GM18868 (cell line): ENCODE measurements around the gene CCDC122.

Experiments
- ATAC-seq: cut with Tn5 transposase; IDR thresholded peaks from one replicate; pipeline ENCODE4 v1.9.1; 2021; ENCODE audit warnings: mild to moderate bottlenecking, moderate library complexity; ENCODE audit not compliant: unreplicated experiment

The CCDC122 gene

GRCh38 chr13:43878892-43879754, at the start of gene CCDC122:
TSS of gene CCDC122 (minus strand) at chr13:43879740. CDS start at chr13:43869376, 10,364 bp downstream.
- peak; percentile 83 for ATAC-seq

DNA sequence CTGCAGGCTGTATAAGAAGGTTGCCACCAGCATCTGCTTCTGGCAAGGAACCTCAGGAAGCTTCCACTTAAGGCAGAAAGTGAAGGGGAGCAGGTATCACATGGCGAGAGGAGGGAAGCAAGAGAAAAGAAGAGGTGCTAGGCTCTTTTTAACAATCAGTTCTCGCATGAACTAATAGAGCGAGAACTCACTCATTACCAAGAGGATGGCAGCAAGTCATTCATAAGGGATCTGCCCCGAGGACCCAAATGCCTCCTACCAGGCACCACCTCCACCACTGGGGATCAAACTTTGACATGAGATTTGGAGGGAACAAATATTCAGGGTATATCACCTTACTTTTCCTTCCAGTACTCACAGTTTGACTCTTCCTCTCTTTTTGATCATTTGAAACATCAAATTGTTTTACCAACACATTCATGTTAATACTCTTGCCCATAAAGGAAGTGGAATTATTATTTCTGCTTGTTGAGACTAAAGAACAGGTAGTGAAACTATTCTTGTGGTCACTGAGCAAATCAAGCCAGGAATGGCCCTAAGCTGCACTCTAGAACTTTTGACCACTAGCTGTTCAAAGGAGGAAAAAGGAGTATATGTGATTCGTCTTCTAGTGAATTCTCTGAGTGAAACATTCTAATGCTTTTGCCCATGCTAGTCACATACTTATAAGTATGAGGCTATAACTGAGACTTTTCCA, 45.2 kb upstream of the CCDC122 start:
- ATAC-seq: peak; percentile 97

DNA sequence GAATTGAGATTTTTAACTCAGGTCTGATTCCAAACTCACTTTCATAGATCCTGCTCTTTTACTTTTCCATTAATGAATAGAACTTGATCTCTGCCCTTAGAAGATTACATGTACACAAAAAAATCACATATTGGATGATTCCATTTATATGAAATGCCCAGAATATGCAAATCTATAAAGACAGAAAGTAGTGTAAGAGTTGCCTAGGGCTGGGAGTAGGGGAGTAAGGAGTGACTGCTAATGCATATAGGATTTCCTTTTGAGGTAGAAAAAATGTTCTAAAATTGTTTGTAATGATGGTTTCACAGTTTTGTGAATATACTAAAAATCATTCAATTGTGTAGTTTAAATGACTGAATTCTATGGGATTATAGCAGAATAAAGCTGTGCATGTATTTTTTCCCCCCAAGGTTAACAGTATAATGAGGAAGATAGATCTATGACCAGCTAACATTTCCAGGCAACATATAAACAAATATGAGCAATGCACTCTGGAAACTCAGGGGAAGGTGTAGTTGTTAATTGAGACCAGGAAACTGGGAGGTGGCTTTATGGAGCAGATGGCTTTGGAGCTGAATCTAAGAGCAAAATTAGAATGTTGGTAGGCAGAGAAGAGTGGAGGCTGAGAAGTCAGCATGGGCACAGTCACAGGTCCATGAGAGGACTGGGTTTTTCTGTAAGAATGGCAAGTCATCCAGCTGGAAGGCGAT, 41.6 kb upstream of the CCDC122 start:
- ATAC-seq: no peak

DNA sequence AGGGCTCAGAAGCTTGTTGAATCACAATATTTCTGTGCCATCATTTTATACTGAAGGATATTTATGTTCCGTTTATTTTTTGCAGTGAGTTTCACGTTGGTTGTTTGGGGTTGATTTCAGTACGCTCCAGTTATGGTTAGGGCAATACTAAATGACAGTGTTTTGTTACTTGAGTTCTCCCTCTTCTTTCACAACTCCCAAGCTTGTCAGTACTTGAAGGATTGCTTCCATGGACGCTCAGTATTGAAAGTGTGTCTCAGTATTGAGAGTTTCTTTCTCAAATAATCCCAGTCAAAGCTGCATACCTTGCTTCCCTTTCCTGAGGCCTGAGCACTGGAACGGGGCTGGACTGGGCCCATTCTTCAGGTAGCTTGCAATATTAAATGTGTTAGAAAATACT, 39.1 kb upstream of the CCDC122 start:
- ATAC-seq: no peak

- ATAC-seq: no peak
Observed at GRCh38 chr13:43916828-43917227, 37.3 kb upstream of the CCDC122 start.

DNA sequence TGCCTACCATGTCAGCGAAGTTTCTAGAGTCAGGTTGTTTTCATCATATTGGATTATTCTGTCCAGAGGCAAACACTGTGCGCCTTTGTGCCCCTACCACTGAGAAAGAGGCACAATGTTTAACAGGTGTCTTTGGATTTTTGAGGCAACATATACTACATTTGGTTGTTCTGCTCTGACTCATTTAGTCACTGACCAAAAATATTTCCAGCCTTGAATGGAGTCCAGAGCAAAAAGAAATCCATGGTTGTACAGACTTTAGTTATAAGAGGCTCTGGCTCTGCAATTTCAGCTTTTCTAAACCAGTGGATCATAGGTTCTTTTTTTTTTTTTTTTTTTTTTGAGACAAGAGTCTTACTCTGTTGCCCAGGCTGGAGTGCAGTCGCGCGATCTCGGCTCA, 35.9 kb upstream of the CCDC122 start:
- no peak for ATAC-seq

- ATAC-seq: no peak
Observed at GRCh38 chr13:43911871-43912270, 32.3 kb upstream of the CCDC122 start.

GRCh38 chr13:43911278-43911677, 31.7 kb upstream of the CCDC122 start:
- ATAC-seq: no peak

- ATAC-seq: no peak
Observed at GRCh38 chr13:43910856-43911255, 31.3 kb upstream of the CCDC122 start.

GRCh38 chr13:43908156-43909126, 28.9 kb upstream of the CCDC122 start:
- no peak for ATAC-seq

GRCh38 chr13:43905435-43906031, 26.0 kb upstream of the CCDC122 start:
- ATAC-seq: no peak

- no peak for ATAC-seq
Observed at GRCh38 chr13:43895940-43896339, 16.4 kb upstream of the CCDC122 start.

DNA sequence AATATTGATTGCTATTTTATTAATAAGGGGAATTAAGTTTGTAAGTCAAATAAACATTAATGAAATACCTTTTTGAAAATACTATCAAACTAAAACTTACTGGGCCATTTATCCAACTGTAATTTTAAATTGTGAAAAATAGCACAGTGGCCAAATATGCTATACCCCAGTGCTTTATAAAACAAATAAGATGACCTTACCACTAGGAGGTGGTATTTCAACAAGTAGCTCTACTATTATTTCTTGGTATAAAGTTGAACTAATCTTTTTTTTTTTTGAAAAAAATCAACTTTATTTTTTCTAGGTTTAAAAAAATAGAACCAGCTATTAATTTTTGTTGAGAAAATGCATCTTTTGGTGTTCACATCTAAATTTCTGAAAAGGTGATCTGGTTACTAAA, 14.9 kb upstream of the CCDC122 start:
- no peak for ATAC-seq

GRCh38 chr13:43884222-43884621, 4.7 kb upstream of the CCDC122 start:
- no peak for ATAC-seq

GRCh38 chr13:43883631-43884030, 4.1 kb upstream of the CCDC122 start:
- ATAC-seq: no peak

DNA sequence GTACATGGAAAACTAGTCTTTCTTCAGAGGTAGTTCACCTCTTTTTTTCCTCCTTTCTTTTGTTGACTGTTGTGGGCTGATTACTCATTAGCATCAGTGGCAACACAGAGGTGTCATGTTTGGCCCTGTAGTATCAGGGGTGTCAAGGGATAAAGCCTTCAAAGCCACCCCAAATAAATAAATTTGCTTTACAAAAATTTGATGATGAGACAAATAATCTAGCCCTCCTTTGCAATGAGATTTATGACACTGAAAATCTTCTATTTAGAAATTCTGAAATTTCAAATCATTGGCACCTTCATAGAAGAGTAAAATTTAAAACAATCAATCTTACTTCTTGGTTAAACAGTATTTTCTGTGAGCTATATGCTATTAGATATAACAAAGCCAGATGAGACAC, 2.0 kb upstream of the CCDC122 start:
- no peak for ATAC-seq

GRCh38 chr13:43880926-43881325, 1.4 kb upstream of the CCDC122 start:
- ATAC-seq: no peak

GRCh38 chr13:43880214-43880855, 795 bp upstream of the CCDC122 start:
- no peak for ATAC-seq

DNA sequence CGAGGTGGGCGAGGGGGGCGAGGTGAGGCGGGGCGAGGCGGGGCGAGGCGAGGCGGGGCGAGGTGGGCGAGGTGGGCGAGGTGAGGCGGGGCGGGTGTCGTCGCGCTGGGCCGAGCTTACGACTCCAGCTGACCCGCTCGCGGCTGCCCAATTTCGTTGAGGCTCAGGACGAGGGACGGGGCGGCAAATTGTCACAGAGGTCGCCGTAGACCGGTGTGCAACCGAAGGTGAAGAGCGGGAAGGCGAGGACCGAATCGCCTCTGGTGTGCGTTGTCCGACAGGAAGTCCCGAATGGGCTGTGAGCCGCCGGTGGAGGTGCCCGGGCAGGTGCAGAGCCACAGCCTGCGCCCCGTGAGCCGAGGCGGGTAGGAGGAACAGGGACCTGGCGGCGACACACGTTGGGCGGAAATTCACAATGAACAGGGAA, 228 bp upstream of the CCDC122 start, which contains the start of gene LACC1:
LACC1 (plus strand) TSS at position 150 of the 427 bp plus-strand sequence. CDS start 1,082 bp downstream, outside the sequence.
- ATAC-seq: peak; percentile 30
